Activated B cell treated with CpG ODN at 0.5 μM for 24 hours (primary cell): ENCODE results near the gene WASHC3. TPM values are rescaled to one million over a fixed set of nuclear protein-coding genes. Genes with fewer than 3 reads are reported as not detected.

Experiments used
- ATAC-seq: fragments of 200-7000 bp; cut with Tn5 transposase; one replicate; pipeline ENCODE4 v1.10.0; 2021; ENCODE audit warnings: low read depth, mild to moderate bottlenecking, moderate library complexity
- CTCF ChIA-PET: fragments of 350-600 bp; sonication (Branson Sonifier 250); formaldehyde crosslinking; loops from one replicate; lab custom pipeline; 2021; ENCODE audit warnings: antibody characterized with exemption; lab: Charles Lee
- POLR2A ChIA-PET: fragments of 350-600 bp; sonication (Branson Sonifier 250); formaldehyde crosslinking; loops from one replicate; lab custom pipeline; 2021; ENCODE audit warnings: antibody characterized with exemption; lab: Charles Lee
- DNase-seq: peaks from one replicate; pipeline ENCODE4 v3.0.0; 2022
- H3K27ac Mint-ChIP-seq: one replicate; pipeline ENCODE4 v1.8.0; 2020; ENCODE audit warnings: mixed read lengths
- H3K27me3 Mint-ChIP-seq: one replicate; pipeline ENCODE4 v1.8.0; 2021; ENCODE audit warnings: mixed read lengths
- H3K36me3 Mint-ChIP-seq: one replicate; pipeline ENCODE4 v1.8.0; 2021; ENCODE audit warnings: low read depth, mixed read lengths
- H3K4me1 Mint-ChIP-seq: one replicate; pipeline ENCODE4 v1.8.0; 2021; ENCODE audit warnings: mixed read lengths
- H3K4me3 Mint-ChIP-seq: one replicate; pipeline ENCODE4 v1.8.0; 2020; ENCODE audit warnings: mild to moderate bottlenecking, mixed read lengths
- H3K9me3 Mint-ChIP-seq: one replicate; pipeline ENCODE4 v1.8.0; 2020; ENCODE audit warnings: mixed read lengths
- CTCF ChIP-seq: fragments of 200-600 bp; IDR thresholded peaks from one replicate; pipeline ENCODE4 v1.8.0; 2022; ENCODE audit warnings: antibody characterized with exemption, mild to moderate bottlenecking
- intact Hi-C: fragments of 100-400 bp; cut with micrococcal nuclease; formaldehyde crosslinking; loops from one replicate; pipeline ENCODE4 v1.15.1; 2024
- total RNA-seq: library from RNA; stranded (reverse); gene quantifications from 2 replicates; pipeline ENCODE4 v1.2.3, GENCODE V29; 2022

WASHC3 gene
- total RNA-seq, 1 donor from 2014 or later = 50.6 TPM

GRCh38 chr12:101963697-101964096 is 98.1 kb downstream of the WASHC3 start:
- TF ChIP-seq CTCF = no peak
- Mint-ChIP-seq H3K4me1 (peaks cover 12% of the 10 kb centered on the region), H3K27me3 (no peaks in the 10 kb centered on the region), H3K36me3 (no peaks in the 10 kb centered on the region), H3K27ac (no peak overlapping the region), H3K4me3 (no peak overlapping the region), H3K9me3 (peaks cover 8% of the 10 kb centered on the region)
- DNase-seq (no peak), ATAC-seq (no peak)
- intact Hi-C loops = no loop called here
- POLR2A ChIA-PET = no interaction called here
- CTCF ChIA-PET = no interaction called here

Other genes starting within 250 kb of the WASHC3 start
- gene GNPTAB, start 231.0 kb downstream of the WASHC3 start, total RNA-seq = 41.8 and 42.8 TPM in 2 replicates
- 9.6 and 11.5 TPM in 2 replicates for gene DRAM1, start 184.4 kb downstream of the WASHC3 start, total RNA-seq
- gene NUP37, start 58.1 kb upstream of the WASHC3 start, total RNA-seq = 27.0 and 29.9 TPM in 2 replicates
- 4.6 and 5.0 TPM in 2 replicates for gene PARPBP, start 58.2 kb upstream of the WASHC3 start, total RNA-seq
- gene PMCH, start 135.8 kb upstream of the WASHC3 start, total RNA-seq = not detected in 2 replicates